ENCODE data around the gene NINJ1. TPM values are rescaled to one million over a fixed set of nuclear protein-coding genes. Genes with fewer than 3 reads are reported as not detected.

The NINJ1 gene
- total and polyA plus RNA-seq, 2 of the 13 experiments (the other 11 are each of a cell fraction or from before 2014, with no cell fraction given) = 81.2 to 92.1 TPM

DNA sequence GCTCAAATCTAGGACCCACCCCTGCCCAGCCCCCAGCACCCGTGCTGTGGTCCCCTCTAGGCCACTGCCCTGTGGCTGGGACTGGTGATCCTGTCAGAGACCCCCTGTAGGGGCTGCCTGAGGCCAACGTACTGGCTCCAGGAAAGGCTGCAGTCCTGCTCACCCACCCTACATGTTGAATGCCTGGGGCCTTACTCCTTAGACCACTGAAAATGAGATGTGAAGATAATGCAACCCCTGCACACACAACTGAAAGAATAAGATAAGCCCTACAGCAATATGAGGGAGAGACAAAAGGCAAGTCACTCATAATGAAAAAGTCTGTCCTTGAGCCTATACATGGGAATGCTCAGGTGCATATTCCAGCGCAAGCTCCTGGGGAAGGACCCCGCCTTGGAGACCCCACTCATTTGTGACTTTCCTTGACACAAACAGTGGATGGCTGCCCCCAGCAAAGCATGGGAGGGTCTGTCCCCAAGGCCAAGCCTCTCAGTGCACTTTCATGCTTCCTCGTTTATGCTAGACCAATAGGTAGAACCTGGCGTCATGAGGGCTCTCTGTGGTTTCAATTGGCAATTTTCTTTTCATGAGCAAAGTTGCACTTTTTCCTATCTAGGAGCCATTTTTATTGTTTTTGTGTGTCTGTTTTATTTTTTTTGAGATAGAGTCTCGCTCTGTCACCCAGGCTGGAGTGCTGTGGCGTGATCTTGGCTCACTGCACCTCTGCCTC lies 37.4 kb upstream of the NINJ1 start:
- POLR2A ChIA-PET = no interaction called here
- H2AFZ ChIP-seq (ENCODE audit: low read length) = no peak overlapping the region
- intact Hi-C loops (cut with micrococcal nuclease; ENCODE audit: unreplicated experiment) = no loop called here
- DNase-seq (ENCODE audit: low spot score) (no peak), ATAC-seq (no peak), FAIRE-seq (no peak)
- CTCF ChIA-PET (ENCODE audit: low intra/inter-chr PET ratio, low total read pairs) = no interaction called here
- no peak for TF ChIP-seq ZNF724P (CRISPR knock-in tag; IDR thresholded peaks at IDR 0.05; ENCODE audit: borderline replicate concordance)
- no peak for TF ChIP-seq KDM5B (CRISPR knock-in tag; IDR thresholded peaks at IDR 0.05; ENCODE audit: borderline replicate concordance)
- no peaks in the 10 kb centered on the region for H3K36me3 ChIP-seq (replicated peaks in 1 of 2; ENCODE audit: control insufficient read depth in 1 of 2, insufficient read depth in 2 of 2, low read length in 2 of 2)
- no peak overlapping the region for H3K27ac ChIP-seq (ENCODE audit: extremely low read length, insufficient read depth, low read length)
- H3K4me2 ChIP-seq (ENCODE audit: low read depth, low read length) = no peak overlapping the region
- H3K27me3 ChIP-seq (ENCODE audit: control insufficient read depth in 1 of 2, insufficient read depth in 2 of 2, low read length in 2 of 2) = peaks cover 5 to 33% of the 10 kb centered on the region in 2 experiments
- no peaks in the 10 kb centered on the region for H3K79me2 ChIP-seq (ENCODE audit: insufficient read depth, low read length)
- WGBS (ENCODE audit: low lambda C conversion rate) = 52% methylated on average over 7 of the region's 8 CpGs
- H3K4me1 ChIP-seq (ENCODE audit: insufficient read depth, low read length) = peaks cover 35% of the 10 kb centered on the region
- no peaks in the 10 kb centered on the region for H4K20me1 ChIP-seq (ENCODE audit: insufficient read depth, low read length)
- no peak overlapping the region for H3K4me3 ChIP-seq (replicated peaks in 1 of 3; ENCODE audit: insufficient read depth in 1 of 3, low read depth in 2 of 3, low read length in 3 of 3)
- no peaks in the 10 kb centered on the region for H3K9me3 ChIP-seq (ENCODE audit: low read length)
- in situ Hi-C loops (cut with HindIII; ENCODE audit: extremely low pct_ligation_motif_present, low pct_unique_long_range_greater_than_20kb) = loop anchor here (25.0 kb wide), 1 partner anchor 266 kb away; no protein-coding TSS in a partner anchor
- H3K9ac ChIP-seq (ENCODE audit: insufficient read depth, low read depth, low read length) = no peak overlapping the region
- BruUV-seq (replicated peaks) = no TSS peak

GRCh38 chr9:93170571-93170970 lies 36.5 kb upstream of the NINJ1 start:
- intact Hi-C loops (cut with micrococcal nuclease; ENCODE audit: unreplicated experiment) (no loop called here), in situ Hi-C loops (cut with HindIII; ENCODE audit: extremely low pct_ligation_motif_present, low pct_unique_long_range_greater_than_20kb) (loop anchor here (25.0 kb wide), 1 partner anchor 267 kb away; no protein-coding TSS in a partner anchor)
- Histone ChIP-seq H3K79me2 (ENCODE audit: insufficient read depth, low read length) (no peaks in the 10 kb centered on the region), H2AFZ (ENCODE audit: low read length) (no peak overlapping the region), H3K27me3 (ENCODE audit: control insufficient read depth in 1 of 2, insufficient read depth in 2 of 2, low read length in 2 of 2) (peaks cover 5 to 32% of the 10 kb centered on the region in 2 experiments), H3K4me2 (ENCODE audit: low read depth, low read length) (no peak overlapping the region), H3K4me1 (ENCODE audit: insufficient read depth, low read length) (peaks cover 42% of the 10 kb centered on the region), H3K9me3 (ENCODE audit: low read length) (no peaks in the 10 kb centered on the region), H3K27ac (ENCODE audit: extremely low read length, insufficient read depth, low read length) (no peak overlapping the region), H4K20me1 (ENCODE audit: insufficient read depth, low read length) (no peaks in the 10 kb centered on the region), H3K9ac (ENCODE audit: insufficient read depth, low read depth, low read length) (no peak overlapping the region), H3K4me3 (replicated peaks in 1 of 3; ENCODE audit: insufficient read depth in 1 of 3, low read depth in 2 of 3, low read length in 3 of 3) (no peak overlapping the region), H3K36me3 (replicated peaks in 1 of 2; ENCODE audit: control insufficient read depth in 1 of 2, insufficient read depth in 2 of 2, low read length in 2 of 2) (no peaks in the 10 kb centered on the region)
- no TSS peak for BruUV-seq (replicated peaks)
- no peak for FAIRE-seq
- POLR2A ChIA-PET = no interaction called here
- ATAC-seq = no peak
- 25% methylated on average over 8 of the region's 8 CpGs for WGBS (ENCODE audit: low lambda C conversion rate)
- DNase-seq (ENCODE audit: low spot score) = no peak
- CTCF ChIA-PET (ENCODE audit: low intra/inter-chr PET ratio, low total read pairs) = no interaction called here
- no peak for TF ChIP-seq ZNF530 (CRISPR knock-in tag; IDR thresholded peaks at IDR 0.05; ENCODE audit: low read depth)
- no peak for TF ChIP-seq SNAPC2 (CRISPR knock-in tag; IDR thresholded peaks at IDR 0.05)
- no peak for TF ChIP-seq ZKSCAN1 (IDR thresholded peaks at IDR 0.05; ENCODE audit: low read length)
- no peak for TF ChIP-seq ATF5 (CRISPR knock-in tag; IDR thresholded peaks at IDR 0.05; ENCODE audit: low read depth)
- no peak for TF ChIP-seq ZFP36L1 (CRISPR knock-in tag; IDR thresholded peaks at IDR 0.05)
- no peak for TF ChIP-seq ZSCAN30 (CRISPR knock-in tag; IDR thresholded peaks at IDR 0.05)
- no peak for TF ChIP-seq SRSF1 (optimal IDR thresholded peaks at IDR 0.05; ENCODE audit: low read depth, low read length)
- TF ChIP-seq, protein P1, sequence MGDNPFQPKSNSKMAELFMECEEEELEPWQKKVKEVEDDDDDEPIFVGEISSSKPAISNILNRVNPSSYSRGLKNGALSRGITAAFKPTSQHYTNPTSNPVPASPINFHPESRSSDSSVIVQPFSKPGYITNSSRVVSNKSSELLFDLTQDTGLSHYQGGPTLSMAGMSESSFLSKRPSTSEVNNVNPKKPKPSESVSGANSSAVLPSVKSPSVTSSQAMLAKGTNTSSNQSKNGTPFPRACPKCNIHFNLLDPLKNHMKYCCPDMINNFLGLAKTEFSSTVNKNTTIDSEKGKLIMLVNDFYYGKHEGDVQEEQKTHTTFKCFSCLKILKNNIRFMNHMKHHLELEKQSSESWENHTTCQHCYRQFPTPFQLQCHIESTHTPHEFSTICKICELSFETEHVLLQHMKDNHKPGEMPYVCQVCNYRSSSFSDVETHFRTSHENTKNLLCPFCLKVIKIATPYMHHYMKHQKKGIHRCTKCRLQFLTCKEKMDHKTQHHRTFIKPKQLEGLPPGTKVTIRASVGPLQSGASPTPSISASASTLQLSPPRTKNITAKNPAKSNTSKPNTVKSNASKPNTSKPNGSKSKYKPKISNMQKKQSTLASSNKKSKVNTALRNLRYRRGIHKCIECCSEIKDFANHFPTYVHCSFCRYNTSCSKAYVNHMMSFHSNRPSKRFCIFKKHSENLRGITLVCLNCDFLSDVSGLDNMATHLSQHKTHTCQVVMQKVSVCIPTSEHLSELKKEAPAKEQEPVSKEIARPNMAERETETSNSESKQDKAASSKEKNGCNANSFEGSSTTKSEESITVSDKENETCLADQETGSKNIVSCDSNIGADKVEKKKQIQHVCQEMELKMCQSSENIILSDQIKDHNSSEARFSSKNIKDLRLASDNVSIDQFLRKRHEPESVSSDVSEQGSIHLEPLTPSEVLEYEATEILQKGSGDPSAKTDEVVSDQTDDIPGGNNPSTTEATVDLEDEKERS (CRISPR knock-in tag; IDR thresholded peaks at IDR 0.05) = no peak
- TF ChIP-seq ZNF207 (IDR thresholded peaks at IDR 0.05; ENCODE audit: borderline replicate concordance) = no peak
- no peak for TF ChIP-seq ZKSCAN8 (CRISPR knock-in tag; IDR thresholded peaks at IDR 0.05; ENCODE audit: borderline replicate concordance)
- TF ChIP-seq NCOA5 (CRISPR knock-in tag; IDR thresholded peaks at IDR 0.05) = no peak
- TF ChIP-seq SIX1 (CRISPR knock-in tag; IDR thresholded peaks at IDR 0.05; ENCODE audit: borderline replicate concordance) = no peak
